ENCODE data around the gene JAK1. TPM values are rescaled to one million over a fixed set of nuclear protein-coding genes. Genes with fewer than 3 reads are reported as not detected.

JAK1 gene
- total and polyA plus RNA-seq, 8 donors = 15.5 to 89.8 (median 50.7) TPM

DNA sequence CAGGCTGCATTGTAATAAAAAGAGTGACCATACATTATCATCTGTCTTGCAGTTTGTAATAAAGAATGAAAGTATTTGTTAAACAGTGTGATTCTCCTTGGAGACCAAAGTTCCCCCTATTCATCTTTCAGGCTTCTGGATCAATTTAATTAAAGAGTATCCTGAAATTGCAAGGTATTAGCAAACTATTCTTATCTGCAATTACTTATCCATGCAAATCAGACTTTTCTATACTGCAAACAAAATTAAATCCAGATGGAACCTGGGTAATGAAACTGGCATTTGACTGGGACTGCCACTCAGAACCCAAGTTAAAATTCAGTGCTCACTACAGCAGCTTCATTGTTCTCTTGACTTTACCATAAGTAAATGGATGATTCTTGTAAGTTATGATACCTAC, 37.1 kb downstream of the JAK1 start:
- DNase-seq (no peak), ATAC-seq (no peak), FAIRE-seq (no peak)
- Histone ChIP-seq H3K27ac (no peak overlapping the region), H3K9me3 (no peaks in the 10 kb centered on the region), H3K27me3 (no peaks in the 10 kb centered on the region), H3K4me3 (no peak overlapping the region), H3K36me3 (no peaks in the 10 kb centered on the region), H3K4me1 (peaks cover 0 to 24% (median 6%) of the 10 kb centered on the region in 3 donors)
- intact Hi-C loops (cut with DNase I) = no loop called here
- TF ChIP-seq, protein P1, sequence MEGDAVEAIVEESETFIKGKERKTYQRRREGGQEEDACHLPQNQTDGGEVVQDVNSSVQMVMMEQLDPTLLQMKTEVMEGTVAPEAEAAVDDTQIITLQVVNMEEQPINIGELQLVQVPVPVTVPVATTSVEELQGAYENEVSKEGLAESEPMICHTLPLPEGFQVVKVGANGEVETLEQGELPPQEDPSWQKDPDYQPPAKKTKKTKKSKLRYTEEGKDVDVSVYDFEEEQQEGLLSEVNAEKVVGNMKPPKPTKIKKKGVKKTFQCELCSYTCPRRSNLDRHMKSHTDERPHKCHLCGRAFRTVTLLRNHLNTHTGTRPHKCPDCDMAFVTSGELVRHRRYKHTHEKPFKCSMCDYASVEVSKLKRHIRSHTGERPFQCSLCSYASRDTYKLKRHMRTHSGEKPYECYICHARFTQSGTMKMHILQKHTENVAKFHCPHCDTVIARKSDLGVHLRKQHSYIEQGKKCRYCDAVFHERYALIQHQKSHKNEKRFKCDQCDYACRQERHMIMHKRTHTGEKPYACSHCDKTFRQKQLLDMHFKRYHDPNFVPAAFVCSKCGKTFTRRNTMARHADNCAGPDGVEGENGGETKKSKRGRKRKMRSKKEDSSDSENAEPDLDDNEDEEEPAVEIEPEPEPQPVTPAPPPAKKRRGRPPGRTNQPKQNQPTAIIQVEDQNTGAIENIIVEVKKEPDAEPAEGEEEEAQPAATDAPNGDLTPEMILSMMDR (IDR thresholded peaks at IDR 0.05) = no peak

DNA sequence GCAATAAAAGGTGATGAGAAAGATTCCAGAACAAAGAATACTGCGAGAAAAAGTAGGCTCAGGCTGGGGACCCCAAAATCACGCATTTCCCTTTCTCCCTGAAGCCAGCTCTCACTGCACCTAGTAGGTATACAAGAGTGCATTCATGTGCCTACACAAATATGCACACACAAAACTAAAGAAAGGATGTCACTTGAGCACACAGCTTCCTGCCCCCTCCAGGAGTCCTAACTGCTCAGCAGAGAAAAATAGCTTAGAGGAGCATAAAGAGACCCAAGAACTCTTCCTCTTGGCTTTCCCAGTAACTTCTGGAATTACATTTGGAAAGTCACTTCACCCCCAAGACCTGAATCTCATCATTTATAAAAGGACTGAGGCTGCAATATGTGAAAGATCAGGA, 38.0 kb downstream of the JAK1 start:
- TF ChIP-seq, protein P1 (IDR thresholded peaks at IDR 0.05) = no peak
- DNase-seq (no peak), ATAC-seq (no peak), FAIRE-seq (no peak)
- no peak overlapping the region for H3K4me3 ChIP-seq
- 85 to 90% methylated on average over 2 of the region's 2 CpGs for WGBS, 2 donors
- peaks cover 0 to 26% (median 11%) of the 10 kb centered on the region in 3 donors for H3K4me1 ChIP-seq
- no peak overlapping the region for H3K27ac ChIP-seq
- intact Hi-C loops (cut with DNase I) = no loop called here
- no peaks in the 10 kb centered on the region for H3K9me3 ChIP-seq
- no peaks in the 10 kb centered on the region for H3K27me3 ChIP-seq
- no peaks in the 10 kb centered on the region for H3K36me3 ChIP-seq

DNA sequence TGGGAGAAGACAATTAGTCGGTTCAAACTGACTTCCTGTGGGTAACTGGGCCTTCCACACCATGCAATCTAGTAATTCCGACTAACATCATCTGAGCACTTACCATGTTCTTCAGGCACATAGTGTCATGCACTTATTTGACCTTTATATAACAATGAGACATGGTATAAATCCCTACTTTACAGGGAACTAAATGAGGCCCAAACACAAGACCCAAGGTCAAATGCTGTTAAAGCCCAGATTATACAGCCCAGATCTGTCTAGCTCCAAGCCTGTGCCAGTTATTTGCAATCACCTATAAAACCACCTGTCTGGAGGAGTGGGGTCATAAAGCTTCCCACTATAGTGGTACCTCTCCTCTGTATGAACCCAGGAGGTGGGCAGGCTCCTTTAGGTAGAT, 40.8 kb downstream of the JAK1 start:
- no peaks in the 10 kb centered on the region for H3K36me3 ChIP-seq
- H3K9me3 ChIP-seq = no peaks in the 10 kb centered on the region
- ATAC-seq = peak in 2 of 4 donors; percentile 25
- intact Hi-C loops (cut with DNase I) = no loop called here
- H3K4me3 ChIP-seq = no peak overlapping the region
- H3K27ac ChIP-seq = no peak overlapping the region
- FAIRE-seq = no peak
- H3K27me3 ChIP-seq = no peaks in the 10 kb centered on the region
- peaks cover 5 to 52% (median 35%) of the 10 kb centered on the region in 3 donors for H3K4me1 ChIP-seq
- WGBS, 2 donors = 57 to 69% methylated on average over 2 of the region's 2 CpGs
- TF ChIP-seq, protein P1 (IDR thresholded peaks at IDR 0.05) = no peak
- no peak for DNase-seq

DNA sequence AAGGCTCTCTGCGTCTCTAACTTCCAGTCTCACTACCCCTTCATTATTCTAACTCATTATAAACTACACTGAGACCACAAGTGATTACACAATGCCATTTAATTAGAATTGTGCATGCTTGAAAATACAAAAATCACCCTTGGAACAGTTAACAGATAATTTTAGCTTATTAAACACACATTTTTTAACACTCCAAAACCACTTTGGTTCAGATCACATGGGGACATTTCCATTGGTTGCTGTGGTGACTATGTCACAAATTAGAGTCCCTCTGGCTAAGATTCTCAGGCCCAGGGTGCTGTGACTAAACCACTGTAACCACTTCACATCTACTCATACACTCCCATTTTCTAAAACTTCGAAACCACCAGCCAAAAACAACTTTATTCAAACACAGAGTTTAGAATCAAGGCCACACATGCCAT, 43.0 kb downstream of the JAK1 start:
- ATAC-seq (peak in 3 of 4 donors; percentile 42 to 64 (median 56)), DNase-seq (no peak)

DNA sequence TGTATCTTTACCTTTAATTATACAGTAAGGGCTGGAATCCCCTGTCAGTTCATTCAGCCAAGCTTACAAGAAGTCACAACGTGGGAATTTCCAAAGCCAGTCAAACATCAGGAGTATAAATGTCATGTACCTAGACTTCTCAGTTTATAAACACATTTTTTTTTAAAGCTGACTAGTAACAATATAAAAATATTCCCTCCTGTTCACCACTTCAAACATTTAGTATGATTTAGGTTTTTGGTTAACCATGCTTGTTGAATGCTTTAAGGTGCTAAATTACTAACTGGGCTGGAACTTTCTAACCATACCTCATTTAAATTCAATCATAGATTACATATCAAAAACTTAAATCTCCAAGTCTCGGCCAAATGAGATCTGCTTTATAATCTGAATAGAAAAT, 44.0 kb downstream of the JAK1 start:
- WGBS, 2 donors = 13 to 17% methylated on average over 2 of the region's 2 CpGs
- no peak overlapping the region for H3K27ac ChIP-seq

More for the DNA sequence above, 43.0 kb downstream of the JAK1 start:
- no peak overlapping the region for H3K27ac ChIP-seq
- H3K4me1 ChIP-seq = peaks cover 5 to 60% (median 40%) of the 10 kb centered on the region in 3 donors
- FAIRE-seq = no peak
- 46 to 47% methylated on average over 2 of the region's 2 CpGs for WGBS, 2 donors
- no peak overlapping the region for H3K4me3 ChIP-seq
- no peaks in the 10 kb centered on the region for H3K27me3 ChIP-seq
- H3K36me3 ChIP-seq = no peaks in the 10 kb centered on the region
- intact Hi-C loops (cut with DNase I) = no loop called here
- TF ChIP-seq, protein P1 (IDR thresholded peaks at IDR 0.05) = no peak
- no peaks in the 10 kb centered on the region for H3K9me3 ChIP-seq

More for the DNA sequence above, 44.0 kb downstream of the JAK1 start:
- Histone ChIP-seq H3K9me3 (no peaks in the 10 kb centered on the region), H3K27me3 (no peaks in the 10 kb centered on the region), H3K4me1 (peaks cover 13 to 62% (median 47%) of the 10 kb centered on the region in 3 donors), H3K36me3 (no peaks in the 10 kb centered on the region), H3K4me3 (no peak overlapping the region)
- intact Hi-C loops (cut with DNase I) = no loop called here
- TF ChIP-seq, protein P1 (IDR thresholded peaks at IDR 0.05) = no peak
- peak in 2 of 4 donors; percentile 9 to 43 for ATAC-seq
- FAIRE-seq = no peak
- DNase-seq = no peak

Measured in pancreas (tissue), 10 donors.